ENCODE measurements around the gene OCIAD1.
"Not testable (repeated sequence)": the region's sequence is repeated elsewhere in the genome, so short reads cannot be mapped to it uniquely, and the experiment has no call there.

OCIAD1 gene, protein sequence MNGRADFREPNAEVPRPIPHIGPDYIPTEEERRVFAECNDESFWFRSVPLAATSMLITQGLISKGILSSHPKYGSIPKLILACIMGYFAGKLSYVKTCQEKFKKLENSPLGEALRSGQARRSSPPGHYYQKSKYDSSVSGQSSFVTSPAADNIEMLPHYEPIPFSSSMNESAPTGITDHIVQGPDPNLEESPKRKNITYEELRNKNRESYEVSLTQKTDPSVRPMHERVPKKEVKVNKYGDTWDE

GRCh38 chr4:48830706-48831531 lies at the start of gene OCIAD1:
TSS of gene OCIAD1 (plus strand) at chr4:48831088. CDS start at chr4:48832625, 1,537 bp downstream.
- DNase-seq = peak; percentile 92

DNA sequence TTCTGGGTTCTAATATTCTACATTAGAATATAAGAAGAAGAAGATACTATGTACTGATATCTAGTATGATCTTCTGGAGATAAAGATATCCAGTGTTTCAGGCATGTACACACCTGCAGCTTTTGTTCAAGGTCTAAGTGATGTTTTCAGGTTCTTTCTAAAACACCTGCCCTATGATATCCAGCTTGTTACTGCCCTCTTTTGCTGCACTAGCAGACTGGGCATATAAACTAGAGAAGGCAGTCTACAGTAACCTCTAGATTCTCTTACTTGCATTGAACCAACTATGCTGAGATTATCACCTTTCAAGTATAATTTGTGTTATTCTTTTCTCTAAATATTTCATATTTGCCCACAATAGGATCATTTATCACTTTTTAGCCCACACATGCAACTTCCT lies 48.9 kb upstream of the OCIAD1 start:
- no peak for DNase-seq

DNA sequence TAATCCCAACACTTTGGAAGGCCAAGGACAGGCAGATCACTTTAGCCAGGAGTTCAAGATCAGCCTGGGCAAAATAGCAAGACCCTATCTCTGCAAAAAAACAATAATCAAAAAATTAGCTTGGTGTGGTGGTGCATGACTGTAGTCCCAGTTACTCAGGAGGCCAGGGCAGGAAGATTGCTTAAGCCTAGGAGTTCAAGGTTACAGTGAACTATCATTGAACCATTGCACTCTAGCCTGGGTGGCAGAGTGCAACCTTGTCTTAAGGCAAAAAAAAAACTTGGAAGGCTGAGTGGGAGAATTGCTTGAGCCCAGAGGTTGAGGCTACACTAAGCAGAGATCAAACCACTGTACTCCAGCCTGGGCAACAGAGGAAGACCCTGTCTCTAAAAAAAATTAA lies 45.6 kb upstream of the OCIAD1 start:
- DNase-seq = no peak

GRCh38 chr4:48786549-48786948 lies 44.3 kb upstream of the OCIAD1 start:
- DNase-seq = no peak

GRCh38 chr4:48787056-48787455 lies 43.8 kb upstream of the OCIAD1 start:
- DNase-seq = no peak

- DNase-seq = no peak
Observed at GRCh38 chr4:48790561-48790960, 40.3 kb upstream of the OCIAD1 start.

DNA sequence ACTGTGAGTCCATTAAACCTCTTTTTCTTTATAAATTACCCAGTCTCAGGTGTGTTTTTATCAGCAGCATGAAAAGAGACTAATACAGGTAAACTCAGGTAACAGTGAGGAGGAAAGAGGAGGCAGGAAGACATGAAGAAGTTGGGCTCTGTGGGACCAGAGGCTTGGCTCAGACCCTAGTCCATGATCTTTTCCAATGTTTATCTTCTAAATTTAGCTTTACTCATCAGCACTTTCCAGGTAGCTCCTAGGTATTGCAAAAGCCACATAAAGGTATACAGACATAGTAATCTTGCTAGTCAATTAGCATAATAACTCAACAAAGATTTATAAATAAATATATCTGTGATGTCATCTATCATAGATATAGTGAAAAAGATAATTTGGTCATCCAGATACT lies 39.6 kb upstream of the OCIAD1 start:
- no peak for DNase-seq

DNA sequence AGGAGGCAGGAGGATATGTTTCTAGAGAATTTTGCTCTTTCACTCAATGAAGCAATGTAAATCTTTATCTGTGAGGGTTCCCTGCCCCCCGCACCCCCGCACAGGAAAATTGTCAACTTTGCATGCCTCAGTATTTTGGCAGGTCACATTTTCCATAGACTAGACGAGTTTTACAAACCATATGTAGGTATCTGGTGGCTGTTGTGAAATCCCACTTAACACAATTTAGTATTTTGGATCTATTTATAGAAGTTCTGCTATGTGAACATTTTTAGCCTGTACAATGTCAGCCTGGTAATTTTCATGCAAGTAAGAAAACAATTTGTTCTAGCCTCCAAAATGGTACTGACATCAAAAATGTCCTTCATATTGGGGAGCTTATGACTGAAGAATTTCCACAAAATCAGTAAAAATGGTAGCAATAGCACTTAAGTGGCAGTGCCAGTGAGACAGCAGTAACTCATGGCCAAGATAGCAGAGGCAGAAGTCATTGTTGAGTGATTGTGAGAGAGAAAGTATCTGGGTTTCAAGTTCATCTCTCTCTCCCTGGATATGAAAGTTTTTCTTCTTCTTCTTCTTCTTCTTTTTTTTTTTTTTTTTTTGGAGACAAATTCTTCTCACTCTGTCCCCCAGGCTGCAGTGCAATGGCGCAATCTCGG lies 38.4 kb upstream of the OCIAD1 start:
- DNase-seq = no peak

DNA sequence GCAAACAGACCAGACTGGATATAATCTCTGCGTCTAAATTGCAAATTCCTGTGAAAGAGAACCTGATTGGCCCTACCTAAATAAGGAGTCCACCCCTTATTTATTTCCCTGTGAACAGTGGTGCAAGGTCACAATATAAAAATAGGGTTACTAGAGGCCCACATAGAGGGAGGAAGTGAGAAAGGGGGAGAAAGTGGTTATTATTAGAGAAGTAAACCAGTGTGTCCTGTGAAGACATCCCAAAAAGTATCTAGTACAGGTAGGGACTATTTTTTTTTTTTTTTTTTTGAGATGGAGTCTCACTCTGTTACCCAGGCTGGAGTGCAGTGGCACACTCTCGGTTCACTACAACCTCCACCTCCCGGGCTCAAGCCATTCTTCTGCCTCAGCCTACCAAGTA lies 35.8 kb upstream of the OCIAD1 start:
- DNase-seq = no peak

DNA sequence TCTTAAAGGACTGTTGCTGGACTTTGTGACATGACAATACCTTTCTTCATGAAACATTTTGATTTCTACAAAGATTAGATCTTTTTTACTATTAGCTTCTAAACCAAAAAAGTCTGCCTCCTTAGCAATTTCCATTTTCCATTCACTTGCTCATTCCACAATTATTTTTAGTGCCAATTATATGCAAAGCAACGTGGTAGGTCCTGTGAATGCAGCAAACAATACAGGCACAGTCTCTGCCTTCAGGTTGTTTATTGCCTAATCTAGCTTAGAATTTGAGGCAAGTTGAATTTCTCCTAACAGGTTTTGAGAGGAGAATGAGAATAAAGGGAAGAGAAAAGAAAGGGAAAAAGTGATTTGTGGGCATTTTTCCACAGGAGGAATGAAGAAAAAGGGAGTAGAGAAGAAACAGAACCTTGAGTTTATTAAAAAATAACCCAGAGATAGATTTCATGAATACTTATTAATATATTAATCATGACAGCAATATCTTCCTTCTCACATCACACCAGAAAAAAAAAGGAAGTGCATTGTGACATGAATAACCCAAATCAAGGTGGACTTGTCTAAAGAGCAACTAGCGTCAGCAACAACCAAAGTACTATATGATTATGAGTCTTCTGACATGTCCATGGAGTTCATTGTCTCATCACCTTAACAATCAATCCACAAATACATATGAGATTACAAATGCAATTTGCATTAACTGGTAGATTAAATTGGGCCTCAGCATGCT lies 34.5 kb upstream of the OCIAD1 start:
- DNase-seq = no peak

GRCh38 chr4:48796927-48797679 lies 33.8 kb upstream of the OCIAD1 start:
- no peak for DNase-seq

DNA sequence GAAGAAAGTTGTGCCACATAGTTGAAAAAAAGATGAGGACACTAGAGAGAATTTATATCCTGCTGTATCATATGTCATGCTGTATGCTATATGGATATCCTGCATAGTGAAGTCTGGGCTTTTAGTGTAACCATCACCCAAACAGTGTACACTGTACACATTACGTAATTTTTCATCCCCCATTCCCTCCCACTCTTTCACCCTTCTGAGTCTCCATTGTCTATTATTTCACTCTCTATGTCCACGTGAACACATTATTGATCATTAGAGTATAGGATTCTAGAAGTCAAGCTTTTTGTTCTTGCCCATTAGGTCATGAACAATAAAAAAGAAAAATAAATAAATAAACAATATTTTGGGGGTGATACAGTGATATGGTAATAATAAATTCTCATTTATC lies 32.8 kb upstream of the OCIAD1 start:
- no peak for DNase-seq

- DNase-seq = no peak
Observed at GRCh38 chr4:48799157-48799556, 31.7 kb upstream of the OCIAD1 start.

GRCh38 chr4:48800155-48800554 lies 30.7 kb upstream of the OCIAD1 start:
- DNase-seq = not testable (repeated sequence)

DNA sequence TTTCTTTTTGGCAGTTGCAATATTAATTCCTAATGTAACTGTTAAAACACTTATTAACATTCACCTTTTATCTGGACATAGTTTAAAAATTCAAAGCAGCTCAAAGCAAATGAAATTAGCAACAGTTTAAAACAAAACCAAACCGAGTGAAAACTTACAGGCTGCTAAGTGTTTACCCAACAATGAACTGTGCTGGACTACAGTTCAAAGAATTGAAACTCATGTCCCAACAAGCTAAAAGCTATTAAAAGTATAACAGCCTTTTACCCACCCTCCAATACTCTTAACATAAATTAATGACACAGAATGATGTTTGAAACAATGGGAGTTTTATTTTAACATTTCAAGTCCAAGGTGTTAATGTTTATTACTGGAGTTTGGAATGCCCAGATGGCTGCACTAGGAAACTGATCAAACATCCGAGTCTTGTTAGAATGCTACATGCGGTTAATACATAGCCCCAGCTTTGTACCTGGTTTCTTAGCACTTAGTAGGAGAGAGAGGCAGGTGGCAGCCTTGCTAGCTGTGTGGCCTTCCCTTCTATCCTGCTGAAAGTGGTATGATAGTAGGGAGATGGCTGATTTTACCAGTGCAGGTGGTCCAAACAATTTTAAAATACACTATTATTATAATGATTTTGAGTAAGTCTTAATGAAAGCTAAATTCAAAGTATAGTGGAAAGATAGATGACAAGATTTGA lies 29.7 kb upstream of the OCIAD1 start:
- DNase-seq = no peak

GRCh38 chr4:48804584-48805301 lies 26.1 kb upstream of the OCIAD1 start:
- no peak for DNase-seq

DNA sequence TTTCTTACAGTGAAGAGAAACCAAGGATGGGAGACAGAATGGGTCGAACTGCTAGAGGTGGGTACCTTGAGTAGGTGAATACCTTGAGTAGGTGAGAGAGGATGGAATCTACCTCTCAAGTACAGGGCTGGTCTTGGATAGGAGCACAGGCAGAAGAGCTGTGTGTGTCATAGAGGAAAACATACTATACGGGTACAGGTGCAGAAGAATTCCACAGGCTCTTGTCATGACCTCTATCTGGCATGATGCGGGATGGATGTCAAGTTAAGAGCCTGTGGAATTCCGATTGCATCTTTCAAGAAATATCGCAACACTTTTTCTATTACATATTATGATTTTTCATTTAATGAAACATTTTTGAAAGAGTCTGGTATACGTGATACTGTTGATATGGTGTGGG lies 18.0 kb upstream of the OCIAD1 start:
- DNase-seq = no peak

DNA sequence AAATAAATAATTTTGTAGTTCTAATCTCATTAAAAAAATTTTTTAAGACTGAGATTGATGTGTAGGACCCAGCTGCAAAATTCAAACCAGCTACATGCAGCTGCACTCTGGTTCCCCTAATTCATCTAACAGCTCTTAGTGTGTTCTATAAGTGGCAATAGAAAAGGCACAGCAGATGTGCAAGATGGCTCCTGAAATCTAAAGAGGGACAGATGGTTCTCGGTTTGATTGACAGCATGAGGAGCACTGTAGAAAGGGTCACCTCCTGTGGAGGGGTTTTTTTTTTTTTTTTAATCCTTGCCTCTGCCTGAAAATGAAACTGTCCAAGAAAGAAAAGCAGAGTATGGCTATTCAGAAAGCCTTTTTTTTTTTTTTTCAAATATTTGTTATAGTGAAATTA lies 16.9 kb upstream of the OCIAD1 start:
- DNase-seq = no peak

DNA sequence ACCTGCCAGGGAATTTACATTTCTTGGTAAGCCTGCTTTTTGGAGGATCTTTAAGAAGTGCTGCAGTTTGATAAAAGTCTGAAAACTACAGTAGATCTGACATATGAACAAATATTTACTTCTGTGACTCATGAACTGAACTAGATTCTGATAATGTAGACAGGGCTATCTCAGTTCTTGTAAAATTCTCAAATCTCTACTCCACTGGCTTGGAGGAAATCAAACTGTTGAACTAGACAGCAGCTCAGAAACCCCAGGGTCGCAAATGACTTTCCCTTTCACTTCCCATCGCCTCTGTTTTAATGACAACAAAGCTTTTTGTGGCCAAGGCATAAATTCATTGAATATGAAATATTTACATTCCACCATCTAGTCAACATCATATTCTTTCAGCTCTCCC lies 15.4 kb upstream of the OCIAD1 start:
- DNase-seq = no peak

- not testable (repeated sequence) for DNase-seq
Observed at GRCh38 chr4:48816297-48816696, 14.6 kb upstream of the OCIAD1 start.

DNA sequence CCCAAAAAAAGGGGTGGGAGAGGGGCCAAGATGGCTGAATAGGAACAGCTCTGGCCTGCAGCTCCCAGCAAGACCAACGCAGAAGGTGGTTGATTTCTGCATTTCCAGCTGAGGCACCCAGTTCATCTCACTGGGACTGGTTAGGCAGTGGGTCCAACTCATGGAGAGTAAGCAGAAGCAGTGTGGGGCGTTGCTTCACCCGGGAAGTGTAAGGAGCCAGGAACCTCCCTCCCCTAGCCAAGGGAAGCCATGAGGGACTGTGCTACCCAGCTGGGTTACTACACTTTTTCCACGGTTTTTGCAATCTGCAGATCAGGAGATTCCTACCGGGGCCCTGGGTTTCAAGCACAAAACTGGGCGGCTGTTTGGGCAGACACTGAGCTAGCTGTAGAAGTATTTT lies 13.9 kb upstream of the OCIAD1 start:
- DNase-seq = no peak
